GM12878 (cell line): Measurements from ENCODE around the gene VSTM2B. TPM values are rescaled to one million over a fixed set of nuclear protein-coding genes. Genes with fewer than 3 reads are reported as not detected.
A peak's percentile ranks its signal among the peaks of the same experiment; 100 is the strongest.

Experiments
- ATAC-seq: fragments of 200-7000 bp; cut with Tn5 transposase; 3 replicates; pipeline ENCODE4 v1.9.1; 2020; ENCODE audit warnings: mild to moderate bottlenecking, moderate library complexity
- BruUV-seq: library from RNA; stranded (reverse); fragments of 400-500 nt; replicated peaks from 2 replicates; lab custom pipeline; 2021; lab: Mats Ljungman, UMichigan
- CTCF ChIA-PET: fragments of 300-600 bp; sonication (Branson Sonifier 250); formaldehyde crosslinking; extraction: SDS; loops from one replicate; lab custom pipeline; 2021; ENCODE audit warnings: inconsistent platforms; lab: Yijun Ruan, JAX
- POLR2A ChIA-PET: fragments of 350-600 bp; formaldehyde crosslinking; extraction: SDS; loops from one replicate; lab custom pipeline; 2021; ENCODE audit warnings: inconsistent platforms; lab: Charles Lee
- RAD21 ChIA-PET: fragments of 300-600 bp; sonication (Branson Sonifier 250); formaldehyde crosslinking; loops from one replicate; lab custom pipeline; 2023; ENCODE audit warnings: antibody characterized with exemption; ENCODE audit not compliant: unreplicated experiment; lab: Charles Lee
- SMC1A ChIA-PET: fragments of 300-600 bp; sonication (Branson Sonifier 250); formaldehyde crosslinking; loops from one replicate; lab custom pipeline; 2023; ENCODE audit not compliant: unreplicated experiment, uncharacterized antibody; lab: Charles Lee
- DNase-seq: peaks from one replicate; pipeline ENCODE4 v3.0.0-alpha.2; 2011; ENCODE audit warnings: low read depth, low spot score
- FAIRE-seq: peaks from 3 replicates; lab custom pipeline; 2011; peaks lifted over from hg19 to GRCh38; lab: Jason Lieb, UNC
- H2AFZ ChIP-seq: 2 replicates; pipeline ENCODE4 v1.6.0; 2011; ENCODE audit warnings: low read depth, low read length, control low read depth; ENCODE audit not compliant: control insufficient read depth
- H3K27ac ChIP-seq: 2 replicates; pipeline ENCODE4 v1.5.1; 2011; ENCODE audit warnings: control low read depth; ENCODE audit not compliant: control insufficient read depth, insufficient read depth
- H3K27me3 ChIP-seq, 2 experiments: replicated peaks in 1 of 2; 2 replicates each; pipeline versions ENCODE4 v1.6.0 to v1.6.1; 2011; ENCODE audit warnings: low read length in 1 of 2; ENCODE audit not compliant: control insufficient read depth in 2 of 2, insufficient read depth in 2 of 2
- H3K36me3 ChIP-seq, 2 experiments: 2 replicates each; pipeline ENCODE4 v1.5.1; 2011; ENCODE audit warnings: low read length in 1 of 2; ENCODE audit not compliant: control insufficient read depth in 2 of 2, insufficient read depth in 2 of 2
- H3K4me1 ChIP-seq: 2 replicates; pipeline ENCODE4 v1.6.1; 2011; ENCODE audit warnings: mild to moderate bottlenecking, low read length, moderate library complexity, mixed read lengths; ENCODE audit not compliant: control insufficient read depth, insufficient read depth
- H3K4me2 ChIP-seq: 2 replicates; pipeline ENCODE4 v1.6.0; 2011; ENCODE audit warnings: control low read depth; ENCODE audit not compliant: control insufficient read depth, insufficient read depth
- H3K4me3 ChIP-seq: fragments of 200-600 bp; sonication (generic); 2 replicates; pipeline ENCODE4 v1.5.1; 2016
- H3K79me2 ChIP-seq: 2 replicates; pipeline ENCODE4 v1.6.0; 2011; ENCODE audit warnings: low read length; ENCODE audit not compliant: control insufficient read depth, insufficient read depth
- H3K9ac ChIP-seq: 2 replicates; pipeline ENCODE4 v1.8.0; 2011; ENCODE audit warnings: low read length, control low read depth, mixed read lengths; ENCODE audit not compliant: control insufficient read depth, insufficient read depth
- H3K9me3 ChIP-seq: replicated peaks from 3 replicates; pipeline ENCODE4 v1.5.1; 2011; ENCODE audit warnings: mild to moderate bottlenecking, low read length; ENCODE audit not compliant: control insufficient read depth, insufficient read depth
- H4K20me1 ChIP-seq: 2 replicates; pipeline ENCODE4 v1.6.0; 2011; ENCODE audit not compliant: control insufficient read depth, insufficient read depth
- ETV6 ChIP-seq, 2 experiments: fragments of 450-650 bp in 1 of 2; IDR thresholded peaks in 1 of 2; conservative IDR thresholded peaks in 1 of 2; 2 replicates each; pipeline ENCODE4 v1.6.1; 2014; ENCODE audit warnings: antibody characterized with exemption in 1 of 2, borderline replicate concordance in 1 of 2, low read depth in 1 of 2, mild to moderate bottlenecking in 1 of 2, moderate library complexity in 1 of 2
- NBN ChIP-seq: fragments of 450-650 bp; IDR thresholded peaks from 2 replicates; pipeline ENCODE4 v1.6.1; 2016
- RUNX3 ChIP-seq: IDR thresholded peaks from 2 replicates; pipeline ENCODE4 v1.6.1; 2012; ENCODE audit warnings: low read length, inconsistent platforms
- TAF1 ChIP-seq: IDR thresholded peaks from 2 replicates; pipeline ENCODE4 v1.6.1; 2011; ENCODE audit warnings: mild to moderate bottlenecking, low read depth, low read length, borderline replicate concordance
- WGBS: methylation state at CpG from one replicate; pipeline ENCODE4 v1.1.6; 2016; ENCODE audit warnings: low lambda C conversion rate; ENCODE audit not compliant: insufficient replicate concordance, insufficient coverage; ENCODE audit errors: missing lambda C conversion rate; 5-methylcytosine and 5-hydroxymethylcytosine counted together
- in situ Hi-C: fragments of 300-500 bp; cut with MboI; formaldehyde crosslinking; loops from 9 replicates; pipeline ENCODE4 v1.14.3; 2018; ENCODE audit warnings: mixed read lengths
- intact Hi-C: fragments of 100-400 bp; cut with micrococcal nuclease; formaldehyde crosslinking; loops from one replicate; pipeline ENCODE4 v1.14.2; 2022; ENCODE audit not compliant: unreplicated experiment
- polyA plus RNA-seq, 11 experiments: library from polyadenylated mRNA; depleted of rRNA in 4 of 11; unstranded in 6 of 11; stranded (reverse) in 5 of 11; fragments of >200 nt; fragmentation: Nextera tagmentation in 4 of 11; fragmentation: Illumina TruSeq in 1 of 11; extraction: Ambion mirVana in 4 of 11; extraction: Trizol in 1 of 11; gene quantifications; 1 replicate in 1 of 11; 2 replicates in 10 of 11; pipeline versions ENCODE4 v1.2.1 to v1.2.3, GENCODE V29; 2011 to 2016; ENCODE audit warnings: inconsistent platforms in 2 of 11, missing spikeins in 2 of 11, low read depth in 1 of 11
- total RNA-seq, 4 experiments: library from RNA; depleted of rRNA in 3 of 4; stranded (reverse); fragments of >200 nt in 3 of 4; fragmentation: Illumina TruSeq in 1 of 4; extraction: Trizol in 1 of 4; gene quantifications; 2 replicates each; pipeline versions ENCODE4 v1.2.1 to v1.2.3, GENCODE V29; 2013 to 2021
- TF ChIP-seq, protein P1 (sequence below): fragments of 450-650 bp; formaldehyde crosslinking; IDR thresholded peaks from 2 replicates; pipeline ENCODE4 v1.4.0; 2020; ENCODE audit warnings: mild to moderate bottlenecking, moderate library complexity
- TF ChIP-seq, protein P2 (sequence below): fragments of 450-650 bp; IDR thresholded peaks from 2 replicates; pipeline ENCODE4 v1.6.1; 2017; ENCODE audit warnings: low read depth, mild to moderate bottlenecking, moderate library complexity

VSTM2B gene
- total and polyA plus RNA-seq, 10 of the 15 experiments (the other 5 are each of a cell fraction or from before 2014, with no cell fraction given): not detected

DNA sequence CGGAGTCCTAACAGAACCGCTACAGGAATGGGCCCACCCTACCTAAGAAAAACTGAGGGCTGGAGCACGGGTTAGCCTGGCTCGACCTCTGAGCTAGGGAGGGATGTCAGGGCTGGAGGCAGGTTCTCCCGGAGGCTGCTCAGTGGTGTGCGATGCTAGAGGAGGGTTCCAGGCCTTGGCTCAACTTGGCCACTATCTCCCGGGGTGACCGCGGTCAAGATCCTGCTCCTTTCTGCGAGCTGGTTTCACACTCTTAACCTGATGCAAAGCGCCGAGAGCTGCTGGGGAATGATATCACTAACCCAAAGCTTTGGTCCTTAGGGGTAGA is 80.6 kb downstream of the VSTM2B start:
- 1% methylated on average over 12 of the region's 12 CpGs for WGBS
- intact Hi-C loops (loop anchor here (1.0 to 10.0 kb wide), 2 partner anchors 110 to 238 kb away; no protein-coding TSS in a partner anchor), in situ Hi-C loops (loop anchor here (5.0 to 10.0 kb wide), 3 partner anchors 86 to 394 kb away; partner anchors contain the start of genes C19orf12 and UQCRFS1)
- Histone ChIP-seq H3K27me3 (no peaks in the 10 kb centered on the region), H3K4me1 (peaks cover 19% of the 10 kb centered on the region), H3K4me3 (peak overlapping the region; percentile 79), H3K9ac (peak overlapping the region; percentile 98), H3K9me3 (no peaks in the 10 kb centered on the region), H2AFZ (peak overlapping the region; percentile 94), H4K20me1 (no peaks in the 10 kb centered on the region), H3K27ac (peak overlapping the region; percentile 98), H3K79me2 (peaks cover 21% of the 10 kb centered on the region), H3K4me2 (peak overlapping the region; percentile 74), H3K36me3 (peaks cover 1 to 11% of the 10 kb centered on the region in 2 experiments)
- BruUV-seq: TSS peak; percentile 81
- ChIA-PET RAD21 (interaction anchor here (0.9 to 2.9 kb wide), 8 partner anchors 55 to 109 kb away, joined by 3 to 34 read pairs (median 4); partner anchors contain the start of genes C19orf12 and PLEKHF1), POLR2A (interaction anchor here (0.5 to 2.1 kb wide), 9 partner anchors 8 to 109 kb away, joined by 3 to 17 read pairs (median 4); partner anchors contain the start of genes C19orf12 and PLEKHF1), CTCF (interaction anchor here (1.1 to 9.5 kb wide), 8 partner anchors 10 to 239 kb away, joined by 3 to 237 read pairs (median 8); partner anchors contain the start of genes C19orf12 and PLEKHF1), SMC1A (interaction anchor here (0.6 to 3.1 kb wide), 8 partner anchors 19 to 110 kb away, joined by 3 to 18 read pairs (median 6); partner anchors contain the start of genes C19orf12 and PLEKHF1)
- DNase-seq: no peak
- ATAC-seq: peak; percentile 46
- TF ChIP-seq TAF1 (no peak), RUNX3 (0 out of 2 replicates have a peak, but pooled peaks have one; percentile 1), ETV6 (conservative IDR thresholded peaks at IDR 0.05 in 1 of 2, IDR thresholded peaks at IDR 0.05 in 1 of 2; ENCODE audit: borderline replicate concordance in 1 of 2, low read depth in 1 of 2) (no peak), NBN (peak; percentile 20; the same call in 1 of the 2 replicates)
- TF ChIP-seq, protein P1, sequence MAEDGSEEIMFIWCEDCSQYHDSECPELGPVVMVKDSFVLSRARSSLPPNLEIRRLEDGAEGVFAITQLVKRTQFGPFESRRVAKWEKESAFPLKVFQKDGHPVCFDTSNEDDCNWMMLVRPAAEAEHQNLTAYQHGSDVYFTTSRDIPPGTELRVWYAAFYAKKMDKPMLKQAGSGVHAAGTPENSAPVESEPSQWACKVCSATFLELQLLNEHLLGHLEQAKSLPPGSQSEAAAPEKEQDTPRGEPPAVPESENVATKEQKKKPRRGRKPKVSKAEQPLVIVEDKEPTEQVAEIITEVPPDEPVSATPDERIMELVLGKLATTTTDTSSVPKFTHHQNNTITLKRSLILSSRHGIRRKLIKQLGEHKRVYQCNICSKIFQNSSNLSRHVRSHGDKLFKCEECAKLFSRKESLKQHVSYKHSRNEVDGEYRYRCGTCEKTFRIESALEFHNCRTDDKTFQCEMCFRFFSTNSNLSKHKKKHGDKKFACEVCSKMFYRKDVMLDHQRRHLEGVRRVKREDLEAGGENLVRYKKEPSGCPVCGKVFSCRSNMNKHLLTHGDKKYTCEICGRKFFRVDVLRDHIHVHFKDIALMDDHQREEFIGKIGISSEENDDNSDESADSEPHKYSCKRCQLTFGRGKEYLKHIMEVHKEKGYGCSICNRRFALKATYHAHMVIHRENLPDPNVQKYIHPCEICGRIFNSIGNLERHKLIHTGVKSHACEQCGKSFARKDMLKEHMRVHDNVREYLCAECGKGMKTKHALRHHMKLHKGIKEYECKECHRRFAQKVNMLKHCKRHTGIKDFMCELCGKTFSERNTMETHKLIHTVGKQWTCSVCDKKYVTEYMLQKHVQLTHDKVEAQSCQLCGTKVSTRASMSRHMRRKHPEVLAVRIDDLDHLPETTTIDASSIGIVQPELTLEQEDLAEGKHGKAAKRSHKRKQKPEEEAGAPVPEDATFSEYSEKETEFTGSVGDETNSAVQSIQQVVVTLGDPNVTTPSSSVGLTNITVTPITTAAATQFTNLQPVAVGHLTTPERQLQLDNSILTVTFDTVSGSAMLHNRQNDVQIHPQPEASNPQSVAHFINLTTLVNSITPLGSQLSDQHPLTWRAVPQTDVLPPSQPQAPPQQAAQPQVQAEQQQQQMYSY: no peak
- TF ChIP-seq, protein P2, sequence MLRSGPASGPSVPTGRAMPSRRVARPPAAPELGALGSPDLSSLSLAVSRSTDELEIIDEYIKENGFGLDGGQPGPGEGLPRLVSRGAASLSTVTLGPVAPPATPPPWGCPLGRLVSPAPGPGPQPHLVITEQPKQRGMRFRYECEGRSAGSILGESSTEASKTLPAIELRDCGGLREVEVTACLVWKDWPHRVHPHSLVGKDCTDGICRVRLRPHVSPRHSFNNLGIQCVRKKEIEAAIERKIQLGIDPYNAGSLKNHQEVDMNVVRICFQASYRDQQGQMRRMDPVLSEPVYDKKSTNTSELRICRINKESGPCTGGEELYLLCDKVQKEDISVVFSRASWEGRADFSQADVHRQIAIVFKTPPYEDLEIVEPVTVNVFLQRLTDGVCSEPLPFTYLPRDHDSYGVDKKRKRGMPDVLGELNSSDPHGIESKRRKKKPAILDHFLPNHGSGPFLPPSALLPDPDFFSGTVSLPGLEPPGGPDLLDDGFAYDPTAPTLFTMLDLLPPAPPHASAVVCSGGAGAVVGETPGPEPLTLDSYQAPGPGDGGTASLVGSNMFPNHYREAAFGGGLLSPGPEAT: peak; percentile 8; the same call in 1 of the 2 replicates
- no peak for FAIRE-seq
